Measurements from ENCODE around the gene MOB2.

Gene MOB2

GRCh38 chr11:1454576-1454975 is 32.0 kb downstream of the MOB2 start:
- no peak overlapping the region for H2AK5ac ChIP-seq (ENCODE audit: low read length)
- no peak overlapping the region for H3K4me2 ChIP-seq (ENCODE audit: low read length)
- H3K79me1 ChIP-seq (ENCODE audit: low read length): no peaks in the 10 kb centered on the region
- H3K14ac ChIP-seq (ENCODE audit: low read length): no peak overlapping the region
- no peak for DNase-seq
- H2BK5ac ChIP-seq (ENCODE audit: low read depth, low read length, poor library complexity): no peak overlapping the region
- no peak overlapping the region for H2BK120ac ChIP-seq (ENCODE audit: insufficient read depth, low read length, poor library complexity)
- H2BK12ac ChIP-seq (ENCODE audit: low read length): no peak overlapping the region
- H2AFZ ChIP-seq (ENCODE audit: insufficient read depth, low read length, poor library complexity): no peak overlapping the region
- H3K23ac ChIP-seq (ENCODE audit: low read length): no peak overlapping the region
- H3K4ac ChIP-seq (ENCODE audit: low read depth, low read length): no peak overlapping the region
- H3K36me3 ChIP-seq (ENCODE audit: control insufficient read depth in 1 of 2, insufficient read depth in 2 of 2, low read length in 2 of 2): no peaks in the 10 kb centered on the region
- no peak overlapping the region for H3K9ac ChIP-seq (ENCODE audit: low read length)
- WGBS (ENCODE audit: extremely low coverage, insufficient coverage, insufficient read length): no CpG with 5 or more reads among the region's 21 CpGs
- H3K27ac ChIP-seq (ENCODE audit: low read depth, low read length): no peak overlapping the region
- H3K4me3 ChIP-seq (ENCODE audit: low read depth, low read length): no peak overlapping the region
- no peaks in the 10 kb centered on the region for H3K4me1 ChIP-seq (ENCODE audit: control insufficient read depth in 1 of 2, insufficient read depth in 2 of 2, low read length in 2 of 2)
- H4K8ac ChIP-seq (ENCODE audit: low read depth, low read length): no peak overlapping the region
- no peaks in the 10 kb centered on the region for H3K79me2 ChIP-seq (ENCODE audit: control insufficient read depth, insufficient read depth, low read length, poor library complexity)
- H3K18ac ChIP-seq (ENCODE audit: low read length): no peak overlapping the region
- H3K27me3 ChIP-seq (ENCODE audit: insufficient read depth, low read length): no peaks in the 10 kb centered on the region
- no peak overlapping the region for H4K12ac ChIP-seq (ENCODE audit: low read depth, low read length)
- no peak overlapping the region for H4K91ac ChIP-seq (ENCODE audit: low read depth, low read length)
- no peaks in the 10 kb centered on the region for H3K9me3 ChIP-seq (ENCODE audit: insufficient read depth, low read depth, low read length)

GRCh38 chr11:1453611-1454034 is 33.0 kb downstream of the MOB2 start:
- no peaks in the 10 kb centered on the region for H3K27me3 ChIP-seq (ENCODE audit: insufficient read depth, low read length)
- H3K9me3 ChIP-seq (ENCODE audit: insufficient read depth, low read depth, low read length): no peaks in the 10 kb centered on the region
- DNase-seq: peak in 1 of 2 donors; percentile 33
- no peaks in the 10 kb centered on the region for H3K36me3 ChIP-seq (ENCODE audit: control insufficient read depth in 1 of 2, insufficient read depth in 2 of 2, low read length in 2 of 2)
- no peak overlapping the region for H3K4me2 ChIP-seq (ENCODE audit: low read length)
- H4K12ac ChIP-seq (ENCODE audit: low read depth, low read length): no peak overlapping the region
- H3K9ac ChIP-seq (ENCODE audit: low read length): no peak overlapping the region
- H2AFZ ChIP-seq (ENCODE audit: insufficient read depth, low read length, poor library complexity): no peak overlapping the region
- H2BK120ac ChIP-seq (ENCODE audit: insufficient read depth, low read length, poor library complexity): no peak overlapping the region
- WGBS (ENCODE audit: extremely low coverage, insufficient coverage, insufficient read length): no CpG with 5 or more reads among the region's 17 CpGs
- H2BK5ac ChIP-seq (ENCODE audit: low read depth, low read length, poor library complexity): no peak overlapping the region
- no peak overlapping the region for H3K14ac ChIP-seq (ENCODE audit: low read length)
- H3K18ac ChIP-seq (ENCODE audit: low read length): no peak overlapping the region
- no peaks in the 10 kb centered on the region for H3K79me2 ChIP-seq (ENCODE audit: control insufficient read depth, insufficient read depth, low read length, poor library complexity)
- no peak overlapping the region for H3K4ac ChIP-seq (ENCODE audit: low read depth, low read length)
- no peak overlapping the region for H3K4me3 ChIP-seq (ENCODE audit: low read depth, low read length)
- no peak overlapping the region for H2AK5ac ChIP-seq (ENCODE audit: low read length)
- no peaks in the 10 kb centered on the region for H3K4me1 ChIP-seq (ENCODE audit: control insufficient read depth in 1 of 2, insufficient read depth in 2 of 2, low read length in 2 of 2)
- no peak overlapping the region for H3K23ac ChIP-seq (ENCODE audit: low read length)
- no peak overlapping the region for H2BK12ac ChIP-seq (ENCODE audit: low read length)
- no peaks in the 10 kb centered on the region for H3K79me1 ChIP-seq (ENCODE audit: low read length)
- H4K8ac ChIP-seq (ENCODE audit: low read depth, low read length): no peak overlapping the region
- H3K27ac ChIP-seq (ENCODE audit: low read depth, low read length): no peak overlapping the region
- H4K91ac ChIP-seq (ENCODE audit: low read depth, low read length): no peak overlapping the region

- Histone ChIP-seq H2AFZ (ENCODE audit: insufficient read depth, low read length, poor library complexity) (no peak overlapping the region), H3K36me3 (ENCODE audit: control insufficient read depth in 1 of 2, insufficient read depth in 2 of 2, low read length in 2 of 2) (no peaks in the 10 kb centered on the region)
- WGBS (ENCODE audit: extremely low coverage, insufficient coverage, insufficient read length): no CpG with 5 or more reads among the region's 13 CpGs
These were observed 33.8 kb downstream of the MOB2 start for GRCh38 chr11:1452744-1453143.

GRCh38 chr11:1451781-1452470 is 34.7 kb downstream of the MOB2 start:
- H2BK5ac ChIP-seq (ENCODE audit: low read depth, low read length, poor library complexity): no peak overlapping the region
- H3K27me3 ChIP-seq (ENCODE audit: insufficient read depth, low read length): no peaks in the 10 kb centered on the region
- no peak for DNase-seq
- H2BK120ac ChIP-seq (ENCODE audit: insufficient read depth, low read length, poor library complexity): no peak overlapping the region
- H3K4me3 ChIP-seq (ENCODE audit: low read depth, low read length): no peak overlapping the region
- no peak overlapping the region for H4K91ac ChIP-seq (ENCODE audit: low read depth, low read length)
- H3K9me3 ChIP-seq (ENCODE audit: insufficient read depth, low read depth, low read length): peaks cover 3% of the 10 kb centered on the region
- whole genome bisulfite sequencing (ENCODE audit: extremely low coverage, insufficient coverage, insufficient read length): no CpG with 5 or more reads among the region's 27 CpGs
- no peak overlapping the region for H2AK5ac ChIP-seq (ENCODE audit: low read length)
- no peak overlapping the region for H2BK12ac ChIP-seq (ENCODE audit: low read length)
- no peak overlapping the region for H3K27ac ChIP-seq (ENCODE audit: low read depth, low read length)
- no peak overlapping the region for H3K23ac ChIP-seq (ENCODE audit: low read length)
- H3K4ac ChIP-seq (ENCODE audit: low read depth, low read length): no peak overlapping the region
- H3K18ac ChIP-seq (ENCODE audit: low read length): no peak overlapping the region
- H4K8ac ChIP-seq (ENCODE audit: low read depth, low read length): no peak overlapping the region
- no peak overlapping the region for H3K9ac ChIP-seq (ENCODE audit: low read length)
- H3K4me2 ChIP-seq (ENCODE audit: low read length): no peak overlapping the region
- peaks cover 0 to 3% of the 10 kb centered on the region in 2 experiments for H3K4me1 ChIP-seq (ENCODE audit: control insufficient read depth in 1 of 2, insufficient read depth in 2 of 2, low read length in 2 of 2)
- no peaks in the 10 kb centered on the region for H3K79me2 ChIP-seq (ENCODE audit: control insufficient read depth, insufficient read depth, low read length, poor library complexity)
- H2AFZ ChIP-seq (ENCODE audit: insufficient read depth, low read length, poor library complexity): no peak overlapping the region
- H3K36me3 ChIP-seq (ENCODE audit: control insufficient read depth in 1 of 2, insufficient read depth in 2 of 2, low read length in 2 of 2): no peaks in the 10 kb centered on the region
- H4K12ac ChIP-seq (ENCODE audit: low read depth, low read length): no peak overlapping the region
- H3K79me1 ChIP-seq (ENCODE audit: low read length): no peaks in the 10 kb centered on the region
- no peak overlapping the region for H3K14ac ChIP-seq (ENCODE audit: low read length)

More at GRCh38 chr11:1452744-1453143, 33.8 kb downstream of the MOB2 start:
- H3K27me3 ChIP-seq (ENCODE audit: insufficient read depth, low read length): no peaks in the 10 kb centered on the region
- H4K91ac ChIP-seq (ENCODE audit: low read depth, low read length): no peak overlapping the region
- H3K9me3 ChIP-seq (ENCODE audit: insufficient read depth, low read depth, low read length): peaks cover 2% of the 10 kb centered on the region
- no peak overlapping the region for H3K4me3 ChIP-seq (ENCODE audit: low read depth, low read length)
- no peaks in the 10 kb centered on the region for H3K4me1 ChIP-seq (ENCODE audit: control insufficient read depth in 1 of 2, insufficient read depth in 2 of 2, low read length in 2 of 2)
- no peak overlapping the region for H2BK5ac ChIP-seq (ENCODE audit: low read depth, low read length, poor library complexity)
- H3K4ac ChIP-seq (ENCODE audit: low read depth, low read length): no peak overlapping the region
- H3K9ac ChIP-seq (ENCODE audit: low read length): no peak overlapping the region
- no peak for DNase-seq
- H3K79me2 ChIP-seq (ENCODE audit: control insufficient read depth, insufficient read depth, low read length, poor library complexity): no peaks in the 10 kb centered on the region
- no peak overlapping the region for H3K4me2 ChIP-seq (ENCODE audit: low read length)
- H2AK5ac ChIP-seq (ENCODE audit: low read length): no peak overlapping the region
- H4K8ac ChIP-seq (ENCODE audit: low read depth, low read length): no peak overlapping the region
- no peak overlapping the region for H3K14ac ChIP-seq (ENCODE audit: low read length)
- no peak overlapping the region for H3K27ac ChIP-seq (ENCODE audit: low read depth, low read length)
- H2BK120ac ChIP-seq (ENCODE audit: insufficient read depth, low read length, poor library complexity): no peak overlapping the region
- H3K79me1 ChIP-seq (ENCODE audit: low read length): no peaks in the 10 kb centered on the region
- no peak overlapping the region for H4K12ac ChIP-seq (ENCODE audit: low read depth, low read length)
- H3K18ac ChIP-seq (ENCODE audit: low read length): no peak overlapping the region
- H3K23ac ChIP-seq (ENCODE audit: low read length): no peak overlapping the region
- no peak overlapping the region for H2BK12ac ChIP-seq (ENCODE audit: low read length)
